ENCODE measurements around the gene C10orf95. TPM values are rescaled to one million over a fixed set of nuclear protein-coding genes. Genes with fewer than 3 reads are reported as not detected.

Gene C10orf95
- total and polyA plus RNA-seq, 8 donors = 0.46 to 8.0 (median 0.57) TPM; not detected in 4

DNA sequence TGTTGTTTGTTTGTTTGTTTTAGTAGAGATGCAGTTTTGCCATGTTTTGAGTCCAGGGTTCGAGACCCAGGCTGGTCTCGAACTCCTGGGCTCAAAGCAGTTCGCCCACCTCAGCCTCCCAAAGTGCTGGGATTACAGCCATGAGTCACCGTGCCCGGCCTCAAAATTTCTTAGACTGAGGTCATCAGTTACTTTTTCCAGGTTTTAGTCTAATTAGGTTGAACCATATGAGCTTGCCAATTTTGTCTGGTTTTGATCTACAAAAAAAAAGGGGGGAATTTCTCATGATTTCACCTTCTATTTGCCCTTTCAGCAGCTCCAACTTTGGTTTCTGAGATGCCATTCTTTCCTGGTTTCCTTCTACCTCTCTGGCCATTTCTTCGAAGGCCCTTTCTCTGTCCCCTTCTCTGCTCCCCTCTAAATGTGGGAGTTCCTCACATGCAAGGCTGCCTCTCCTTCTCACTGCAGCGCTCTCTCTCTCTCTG lies 24.5 kb downstream of the C10orf95 start:
- H3K27me3 ChIP-seq = no peaks in the 10 kb centered on the region
- peaks cover 0 to 28% (median 21%) of the 10 kb centered on the region in 4 donors for H3K36me3 ChIP-seq
- no peak overlapping the region for H3K4me3 ChIP-seq
- intact Hi-C loops (cut with DNase I; ENCODE audit: low total_unique reads) = no loop called here
- H3K9me3 ChIP-seq = no peaks in the 10 kb centered on the region
- no peak overlapping the region for H3K27ac ChIP-seq
- 82 to 92% (median 86%) methylated on average over 7 of the region's 7 CpGs for WGBS, 5 donors
- TF ChIP-seq, protein P1, sequence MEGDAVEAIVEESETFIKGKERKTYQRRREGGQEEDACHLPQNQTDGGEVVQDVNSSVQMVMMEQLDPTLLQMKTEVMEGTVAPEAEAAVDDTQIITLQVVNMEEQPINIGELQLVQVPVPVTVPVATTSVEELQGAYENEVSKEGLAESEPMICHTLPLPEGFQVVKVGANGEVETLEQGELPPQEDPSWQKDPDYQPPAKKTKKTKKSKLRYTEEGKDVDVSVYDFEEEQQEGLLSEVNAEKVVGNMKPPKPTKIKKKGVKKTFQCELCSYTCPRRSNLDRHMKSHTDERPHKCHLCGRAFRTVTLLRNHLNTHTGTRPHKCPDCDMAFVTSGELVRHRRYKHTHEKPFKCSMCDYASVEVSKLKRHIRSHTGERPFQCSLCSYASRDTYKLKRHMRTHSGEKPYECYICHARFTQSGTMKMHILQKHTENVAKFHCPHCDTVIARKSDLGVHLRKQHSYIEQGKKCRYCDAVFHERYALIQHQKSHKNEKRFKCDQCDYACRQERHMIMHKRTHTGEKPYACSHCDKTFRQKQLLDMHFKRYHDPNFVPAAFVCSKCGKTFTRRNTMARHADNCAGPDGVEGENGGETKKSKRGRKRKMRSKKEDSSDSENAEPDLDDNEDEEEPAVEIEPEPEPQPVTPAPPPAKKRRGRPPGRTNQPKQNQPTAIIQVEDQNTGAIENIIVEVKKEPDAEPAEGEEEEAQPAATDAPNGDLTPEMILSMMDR (IDR thresholded peaks at IDR 0.05) = no peak
- no peak for TF ChIP-seq POLR2A (IDR thresholded peaks at IDR 0.05)
- no peak for TF ChIP-seq POLR2AphosphoS5 (IDR thresholded peaks at IDR 0.05)
- TF ChIP-seq EP300 (IDR thresholded peaks at IDR 0.05) = no peak
- peaks cover 20 to 44% (median 32%) of the 10 kb centered on the region in 4 donors for H3K4me1 ChIP-seq
- no peak for DNase-seq

- no peaks in the 10 kb centered on the region for H3K9me3 ChIP-seq
- WGBS, 5 donors = 63 to 100% (median 89%) methylated on average over 1 of the region's 1 CpG
- H3K4me3 ChIP-seq = no peak overlapping the region
- no peak overlapping the region for H3K27ac ChIP-seq
- H3K36me3 ChIP-seq = peaks cover 0 to 28% (median 21%) of the 10 kb centered on the region in 4 donors
- TF ChIP-seq, protein P1 (IDR thresholded peaks at IDR 0.05) = no peak
- TF ChIP-seq POLR2AphosphoS5 (IDR thresholded peaks at IDR 0.05) (no peak), POLR2A (IDR thresholded peaks at IDR 0.05) (no peak), EP300 (IDR thresholded peaks at IDR 0.05) (no peak)
- no peak for DNase-seq
- intact Hi-C loops (cut with DNase I; ENCODE audit: low total_unique reads) = no loop called here
- H3K27me3 ChIP-seq = no peaks in the 10 kb centered on the region
- H3K4me1 ChIP-seq = peaks cover 16 to 36% (median 28%) of the 10 kb centered on the region in 4 donors
Observed at GRCh38 chr10:102425444-102425843, 25.9 kb downstream of the C10orf95 start.

- H3K36me3 ChIP-seq = peaks cover 0 to 28% (median 21%) of the 10 kb centered on the region in 4 donors
- no peak for TF ChIP-seq EP300 (IDR thresholded peaks at IDR 0.05)
- no peak for TF ChIP-seq POLR2A (IDR thresholded peaks at IDR 0.05)
- TF ChIP-seq POLR2AphosphoS5 (IDR thresholded peaks at IDR 0.05) = no peak
- TF ChIP-seq, protein P1 (IDR thresholded peaks at IDR 0.05) = no peak
Observed at GRCh38 chr10:102424916-102425315, 26.4 kb downstream of the C10orf95 start.

GRCh38 chr10:102424145-102424544 lies 27.2 kb downstream of the C10orf95 start:
- Histone ChIP-seq H3K27ac (no peak overlapping the region), H3K9me3 (no peaks in the 10 kb centered on the region), H3K36me3 (peaks cover 0 to 28% (median 21%) of the 10 kb centered on the region in 4 donors), H3K4me1 (peaks cover 29 to 49% (median 41%) of the 10 kb centered on the region in 4 donors), H3K4me3 (no peak overlapping the region), H3K27me3 (peaks cover 0 to 5% (median 3%) of the 10 kb centered on the region in 3 donors)
- intact Hi-C loops (cut with DNase I; ENCODE audit: low total_unique reads) = no loop called here
- 80 to 93% (median 91%) methylated on average over 9 of the region's 9 CpGs for WGBS, 5 donors
- no peak for DNase-seq
- TF ChIP-seq, protein P1 (IDR thresholded peaks at IDR 0.05) = no peak
- TF ChIP-seq POLR2A (IDR thresholded peaks at IDR 0.05) (no peak), POLR2AphosphoS5 (IDR thresholded peaks at IDR 0.05) (no peak), EP300 (IDR thresholded peaks at IDR 0.05) (no peak)

More at GRCh38 chr10:102424916-102425315, 26.4 kb downstream of the C10orf95 start:
- peaks cover 21 to 41% (median 33%) of the 10 kb centered on the region in 4 donors for H3K4me1 ChIP-seq
- no peaks in the 10 kb centered on the region for H3K9me3 ChIP-seq
- no peak overlapping the region for H3K27ac ChIP-seq
- no peak for DNase-seq
- WGBS, 5 donors = 85 to 88% (median 86%) methylated on average over 6 of the region's 6 CpGs; no CpG with 5 or more reads in 1 of the 5 donors
- no peak overlapping the region for H3K4me3 ChIP-seq
- H3K27me3 ChIP-seq = no peaks in the 10 kb centered on the region
- intact Hi-C loops (cut with DNase I; ENCODE audit: low total_unique reads) = no loop called here
